BJ (cell line): Measurements from ENCODE around the gene ZDHHC16. TPM values are rescaled to one million over a fixed set of nuclear protein-coding genes. Genes with fewer than 3 reads are reported as not detected.

Experiments
- CTCF ChIA-PET: fragments of 350-600 bp; formaldehyde crosslinking; extraction: SDS; loops from one replicate; lab custom pipeline; 2021; ENCODE audit warnings: antibody characterized with exemption, inconsistent platforms; lab: Yijun Ruan, JAX
- POLR2A ChIA-PET: fragments of 300-600 bp; sonication (Branson Sonifier 250); formaldehyde crosslinking; extraction: SDS; loops from one replicate; lab custom pipeline; 2021; ENCODE audit warnings: antibody characterized with exemption; lab: Charles Lee
- DNase-seq: peaks from one replicate; pipeline ENCODE4 v3.0.0-alpha.2; 2011; ENCODE audit warnings: low read depth
- H3K27me3 ChIP-seq: 2 replicates; pipeline ENCODE4 v1.6.0; 2011; ENCODE audit warnings: low read length; ENCODE audit not compliant: control insufficient read depth, insufficient read depth
- H3K36me3 ChIP-seq: 2 replicates; pipeline ENCODE4 v1.5.1; 2011; ENCODE audit warnings: low read length; ENCODE audit not compliant: control insufficient read depth, insufficient read depth
- H3K4me3 ChIP-seq: 2 replicates; pipeline ENCODE4 v1.5.1; 2011; ENCODE audit warnings: low read depth, mild to moderate bottlenecking, control low read depth, low read length
- CTCF ChIP-seq: IDR thresholded peaks from 2 replicates; pipeline ENCODE4 v1.5.1; 2011; ENCODE audit warnings: low read depth, mild to moderate bottlenecking, control low read depth, inconsistent platforms, low read length, moderate library complexity; ENCODE audit not compliant: insufficient read depth
- polyA plus RNA-seq: library from polyadenylated mRNA; depleted of rRNA; stranded (reverse); fragments of >200 nt; gene quantifications from 2 replicates; pipeline ENCODE4 v1.2.3, GENCODE V29; 2011

The ZDHHC16 gene
- polyA plus RNA-seq, 1 experiment, result 101 TPM

- no peak for DNase-seq
- Histone ChIP-seq H3K27me3 (no peaks in the 10 kb centered on the region), H3K36me3 (peaks cover 58% of the 10 kb centered on the region), H3K4me3 (no peak overlapping the region)
- CTCF ChIA-PET, result interaction anchor here (2.0 kb wide), 1 partner anchor 97 kb away, joined by 7 read pairs; no protein-coding TSS in a partner anchor
- no peak for TF ChIP-seq CTCF
- POLR2A ChIA-PET, result no interaction called here
These were observed 10.2 kb downstream of the ZDHHC16 start for GRCh38 chr10:97456034-97456685.

- CTCF ChIA-PET, result interaction anchor here (0.6 to 2.0 kb wide), 2 partner anchors 53 to 97 kb away, joined by 4 to 7 read pairs; no protein-coding TSS in a partner anchor
- Histone ChIP-seq H3K4me3 (no peak overlapping the region), H3K27me3 (no peaks in the 10 kb centered on the region), H3K36me3 (peaks cover 55% of the 10 kb centered on the region)
- no peak for TF ChIP-seq CTCF
- POLR2A ChIA-PET, result no interaction called here
- no peak for DNase-seq
These were observed 10.7 kb downstream of the ZDHHC16 start for GRCh38 chr10:97456686-97457065.

GRCh38 chr10:97459111-97459510 is 13.1 kb downstream of the ZDHHC16 start:
- POLR2A ChIA-PET, result no interaction called here
- CTCF ChIA-PET, result interaction anchor here (10.4 kb wide), 1 partner anchor 93 kb away, joined by 104 read pairs; no protein-coding TSS in a partner anchor
- no peak for TF ChIP-seq CTCF

GRCh38 chr10:97459933-97460332 is 14.0 kb downstream of the ZDHHC16 start:
- no peak for DNase-seq
- ChIA-PET CTCF (interaction anchor here (10.4 kb wide), 1 partner anchor 92 kb away, joined by 104 read pairs; no protein-coding TSS in a partner anchor), POLR2A (no interaction called here)
- Histone ChIP-seq H3K4me3 (no peak overlapping the region), H3K36me3 (peaks cover 43% of the 10 kb centered on the region), H3K27me3 (no peaks in the 10 kb centered on the region)
- no peak for TF ChIP-seq CTCF

More at GRCh38 chr10:97459111-97459510, 13.1 kb downstream of the ZDHHC16 start:
- Histone ChIP-seq H3K27me3 (no peaks in the 10 kb centered on the region), H3K36me3 (peaks cover 46% of the 10 kb centered on the region), H3K4me3 (no peak overlapping the region)
- no peak for DNase-seq

- H3K27me3 ChIP-seq, result no peaks in the 10 kb centered on the region
- POLR2A ChIA-PET, result no interaction called here
- no peak for TF ChIP-seq CTCF
- H3K4me3 ChIP-seq, result no peak overlapping the region
- no peak for DNase-seq
- CTCF ChIA-PET, result interaction anchor here (1.5 to 10.4 kb wide), 2 partner anchors 38 to 90 kb away, joined by 3 to 104 read pairs; no protein-coding TSS in a partner anchor
- H3K36me3 ChIP-seq, result peaks cover 39% of the 10 kb centered on the region
These were observed 16.3 kb downstream of the ZDHHC16 start for GRCh38 chr10:97462309-97462708.
